H9 (cell line): Measurements from ENCODE around the gene KANSL1. TPM values are rescaled to one million over a fixed set of nuclear protein-coding genes. Genes with fewer than 3 reads are reported as not detected.

Source experiments
- DNase-seq: peaks from one replicate; pipeline ENCODE4 v3.0.0-alpha.2; 2017
- H2AFZ ChIP-seq: one replicate; pipeline ENCODE4 v1.6.1; 2013; ENCODE audit warnings: mild to moderate bottlenecking, low read length, control low read depth, moderate library complexity
- H2AK5ac ChIP-seq: 2 replicates; pipeline ENCODE4 v1.6.1; 2013; ENCODE audit warnings: low read length, control low read depth, mixed read lengths; ENCODE audit not compliant: insufficient read length
- H2BK120ac ChIP-seq: one replicate; pipeline ENCODE4 v1.6.1; 2013; ENCODE audit warnings: low read depth, mild to moderate bottlenecking, low read length, control low read depth, inconsistent platforms; ENCODE audit not compliant: poor library complexity, severe bottlenecking
- H2BK12ac ChIP-seq: 2 replicates; pipeline ENCODE4 v1.6.1; 2013; ENCODE audit warnings: low read length, control low read depth, mixed read lengths, low read depth; ENCODE audit not compliant: insufficient read length
- H2BK15ac ChIP-seq: 2 replicates; pipeline ENCODE4 v1.6.1; 2013; ENCODE audit warnings: low read depth, low read length, control low read depth
- H2BK20ac ChIP-seq: one replicate; pipeline ENCODE4 v1.6.1; 2013; ENCODE audit warnings: low read depth, mild to moderate bottlenecking, low read length, control low read depth, inconsistent platforms; ENCODE audit not compliant: poor library complexity, severe bottlenecking
- H2BK5ac ChIP-seq: 2 replicates; pipeline ENCODE4 v1.6.1; 2013; ENCODE audit warnings: low read length, control low read depth, mixed read lengths; ENCODE audit not compliant: insufficient read length
- H3K14ac ChIP-seq: 2 replicates; pipeline ENCODE4 v1.6.1; 2013; ENCODE audit warnings: low read length, control low read depth; ENCODE audit not compliant: insufficient read depth
- H3K18ac ChIP-seq: 2 replicates; pipeline ENCODE4 v1.6.1; 2013; ENCODE audit warnings: low read depth, mild to moderate bottlenecking, mixed read lengths, low read length, control low read depth; ENCODE audit not compliant: insufficient read length
- H3K23ac ChIP-seq: 2 replicates; pipeline ENCODE4 v1.6.1; 2013; ENCODE audit warnings: low read length, control low read depth, mixed read lengths, low read depth; ENCODE audit not compliant: insufficient read length
- H3K23me2 ChIP-seq: 2 replicates; pipeline ENCODE4 v1.6.1; 2013; ENCODE audit warnings: low read depth, mild to moderate bottlenecking, mixed read lengths, low read length, control low read depth; ENCODE audit not compliant: insufficient read length, poor library complexity, severe bottlenecking
- H3K27ac ChIP-seq: 2 replicates; pipeline ENCODE4 v1.5.1; 2013; ENCODE audit warnings: low read length, control low read depth, mixed read lengths, low read depth; ENCODE audit not compliant: insufficient read length
- H3K27me3 ChIP-seq: 2 replicates; pipeline ENCODE4 v1.6.1; 2013; ENCODE audit warnings: low read length, control low read depth, inconsistent platforms; ENCODE audit not compliant: insufficient read depth
- H3K4ac ChIP-seq: 2 replicates; pipeline ENCODE4 v1.6.1; 2013; ENCODE audit warnings: low read depth, mild to moderate bottlenecking, control low read depth, inconsistent platforms, low read length, moderate library complexity
- H3K4me1 ChIP-seq: 2 replicates; pipeline ENCODE4 v1.6.1; 2013; ENCODE audit warnings: low read length, control low read depth, inconsistent platforms; ENCODE audit not compliant: insufficient read depth
- H3K4me2 ChIP-seq: 2 replicates; pipeline ENCODE4 v1.6.1; 2013; ENCODE audit warnings: low read length, control low read depth, mixed read lengths; ENCODE audit not compliant: insufficient read length, insufficient read depth
- H3K56ac ChIP-seq: 2 replicates; pipeline ENCODE4 v1.6.1; 2013; ENCODE audit warnings: low read depth, mild to moderate bottlenecking, mixed read lengths, low read length, control low read depth; ENCODE audit not compliant: insufficient read length
- H3K79me1 ChIP-seq: 2 replicates; pipeline ENCODE4 v1.6.1; 2013; ENCODE audit warnings: low read depth, mild to moderate bottlenecking, moderate library complexity, low read length, control low read depth, inconsistent platforms; ENCODE audit not compliant: insufficient read depth, poor library complexity, severe bottlenecking
- H3K79me2 ChIP-seq: 2 replicates; pipeline ENCODE4 v1.6.1; 2013; ENCODE audit warnings: low read length, control low read depth, inconsistent platforms; ENCODE audit not compliant: insufficient read depth
- H3K9ac ChIP-seq: 2 replicates; pipeline ENCODE4 v1.6.1; 2013; ENCODE audit warnings: low read length, control low read depth, mixed read lengths; ENCODE audit not compliant: insufficient read length; ENCODE audit errors: extremely low read depth
- H3K9me3 ChIP-seq: one replicate; pipeline ENCODE4 v1.6.1; 2013; ENCODE audit warnings: low read depth, low read length, inconsistent platforms; ENCODE audit not compliant: control insufficient read depth
- H3T11ph ChIP-seq: one replicate; pipeline ENCODE4 v1.6.1; 2013; ENCODE audit warnings: mild to moderate bottlenecking, low read length, control low read depth, inconsistent platforms
- H4K20me1 ChIP-seq: one replicate; pipeline ENCODE4 v1.6.1; 2013; ENCODE audit not compliant: control insufficient read depth, insufficient read length, insufficient read depth
- H4K5ac ChIP-seq: 2 replicates; pipeline ENCODE4 v1.6.1; 2013; ENCODE audit warnings: low read depth, mild to moderate bottlenecking, mixed read lengths, low read length, control low read depth; ENCODE audit not compliant: insufficient read length
- H4K8ac ChIP-seq: replicated peaks from 2 replicates; pipeline ENCODE4 v1.6.1; 2013; ENCODE audit warnings: low read length, control low read depth, mixed read lengths, low read depth; ENCODE audit not compliant: insufficient read length
- H4K91ac ChIP-seq: 2 replicates; pipeline ENCODE4 v1.6.1; 2013; ENCODE audit warnings: low read depth, mild to moderate bottlenecking, moderate library complexity, mixed read lengths, low read length, control low read depth; ENCODE audit not compliant: insufficient read length
- H3K27ac Mint-ChIP-seq, 3 experiments: 2 replicates in 2 of 3; 3 replicates in 1 of 3; pipeline ENCODE4 v1.8.0; 2020 to 2021; ENCODE audit warnings: mixed read lengths in 3 of 3, mild to moderate bottlenecking in 1 of 3, moderate library complexity in 1 of 3
- H3K27me3 Mint-ChIP-seq: 2 replicates; pipeline ENCODE4 v1.8.0; 2021; ENCODE audit warnings: low read depth, mild to moderate bottlenecking, moderate library complexity, mixed read lengths
- H3K36me3 Mint-ChIP-seq, 3 experiments: 2 replicates in 2 of 3; 3 replicates in 1 of 3; pipeline ENCODE4 v1.8.0; 2020 to 2021; ENCODE audit warnings: low read depth in 3 of 3, mixed read lengths in 3 of 3; ENCODE audit not compliant: insufficient read depth in 1 of 3
- H3K4me1 Mint-ChIP-seq, 2 experiments: 2 replicates each; pipeline ENCODE4 v1.8.0; 2020; ENCODE audit warnings: mixed read lengths in 2 of 2
- H3K4me3 Mint-ChIP-seq, 2 experiments: 2 replicates in 1 of 2; 3 replicates in 1 of 2; pipeline ENCODE4 v1.8.0; 2020 to 2021; ENCODE audit warnings: mild to moderate bottlenecking in 2 of 2, mixed read lengths in 2 of 2, moderate library complexity in 1 of 2
- H3K9me3 Mint-ChIP-seq, 2 experiments: 2 replicates in 1 of 2; 3 replicates in 1 of 2; pipeline ENCODE4 v1.8.0; 2020; ENCODE audit warnings: mild to moderate bottlenecking in 2 of 2, mixed read lengths in 2 of 2, moderate library complexity in 1 of 2
- WGBS: extraction: QIAGEN DNeasy Blood & Tissue Kit; methylation state at CpG from one replicate; pipeline ENCODE4 v1.1.7; 2013; ENCODE audit warnings: missing lambda C conversion rate, low lambda C conversion rate, mixed read lengths; ENCODE audit not compliant: insufficient read length; ENCODE audit errors: extremely low coverage; 5-methylcytosine and 5-hydroxymethylcytosine counted together
- total RNA-seq: library from RNA; stranded (reverse); gene quantifications from 2 replicates; pipeline ENCODE4 v1.2.1, GENCODE V29; 2021
- TF ChIP-seq, protein P1 (sequence below): fragments of 200-600 bp; sonication (generic); conservative IDR thresholded peaks from 3 replicates; pipeline ENCODE4 v1.8.0; 2021; ENCODE audit warnings: antibody characterized with exemption, mild to moderate bottlenecking

The KANSL1 gene
- total RNA-seq, 1 experiment from 2014 or later, result 114 TPM

DNA sequence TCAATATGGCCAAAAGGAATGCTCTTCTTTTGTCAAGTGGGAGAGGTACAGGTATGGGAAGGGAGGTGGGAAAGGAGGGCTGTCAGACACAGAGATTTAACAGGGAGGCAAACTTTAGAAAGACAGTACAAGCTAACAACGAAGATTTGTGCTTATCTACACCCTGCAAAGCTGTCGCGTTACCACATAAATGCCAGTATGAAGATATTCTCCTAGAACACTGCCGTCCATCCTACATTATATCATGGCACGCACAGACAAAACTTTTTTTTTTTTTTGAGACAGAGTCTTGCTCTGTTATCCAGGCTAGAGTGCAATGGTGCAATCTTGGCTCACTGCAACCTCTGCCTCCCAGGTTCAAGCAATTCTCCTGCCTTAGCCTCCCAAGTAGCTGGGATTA, 143.6 kb downstream of the KANSL1 start:
- Histone ChIP-seq H2AK5ac (no peak overlapping the region), H4K8ac (no peak overlapping the region), H3K79me1 (peaks cover 3% of the 10 kb centered on the region), H2BK120ac (no peak overlapping the region), H2BK5ac (no peak overlapping the region), H3K79me2 (no peaks in the 10 kb centered on the region), H2BK15ac (no peak overlapping the region), H2BK20ac (no peak overlapping the region), H2AFZ (no peak overlapping the region), H3K56ac (no peak overlapping the region), H3K9me3 (no peaks in the 10 kb centered on the region), H3K27ac (no peak overlapping the region), H3K18ac (no peak overlapping the region), H4K91ac (no peak overlapping the region), H2BK12ac (no peak overlapping the region), H3K4ac (no peak overlapping the region), H4K5ac (no peak overlapping the region), H3K27me3 (no peaks in the 10 kb centered on the region), H3T11ph (no peak overlapping the region), H3K4me2 (no peak overlapping the region), H3K23ac (no peak overlapping the region), H3K4me1 (no peaks in the 10 kb centered on the region), H3K14ac (no peak overlapping the region), H3K23me2 (no peaks in the 10 kb centered on the region), H4K20me1 (no peaks in the 10 kb centered on the region), H3K9ac (no peak overlapping the region)
- Mint-ChIP-seq H3K27ac (peak overlapping the region in 1 of 3 experiments; percentile 16; a peak in 3 of 7 replicates), H3K4me1 (peaks cover 5 to 11% of the 10 kb centered on the region in 2 experiments), H3K27me3 (no peaks in the 10 kb centered on the region; the same call in 1 of the 2 replicates), H3K36me3 (peaks cover 36 to 78% (median 76%) of the 10 kb centered on the region in 3 experiments; a peak in 6 of 7 replicates), H3K9me3 (no peaks in the 10 kb centered on the region), H3K4me3 (no peak overlapping the region)
- TF ChIP-seq, protein P1, sequence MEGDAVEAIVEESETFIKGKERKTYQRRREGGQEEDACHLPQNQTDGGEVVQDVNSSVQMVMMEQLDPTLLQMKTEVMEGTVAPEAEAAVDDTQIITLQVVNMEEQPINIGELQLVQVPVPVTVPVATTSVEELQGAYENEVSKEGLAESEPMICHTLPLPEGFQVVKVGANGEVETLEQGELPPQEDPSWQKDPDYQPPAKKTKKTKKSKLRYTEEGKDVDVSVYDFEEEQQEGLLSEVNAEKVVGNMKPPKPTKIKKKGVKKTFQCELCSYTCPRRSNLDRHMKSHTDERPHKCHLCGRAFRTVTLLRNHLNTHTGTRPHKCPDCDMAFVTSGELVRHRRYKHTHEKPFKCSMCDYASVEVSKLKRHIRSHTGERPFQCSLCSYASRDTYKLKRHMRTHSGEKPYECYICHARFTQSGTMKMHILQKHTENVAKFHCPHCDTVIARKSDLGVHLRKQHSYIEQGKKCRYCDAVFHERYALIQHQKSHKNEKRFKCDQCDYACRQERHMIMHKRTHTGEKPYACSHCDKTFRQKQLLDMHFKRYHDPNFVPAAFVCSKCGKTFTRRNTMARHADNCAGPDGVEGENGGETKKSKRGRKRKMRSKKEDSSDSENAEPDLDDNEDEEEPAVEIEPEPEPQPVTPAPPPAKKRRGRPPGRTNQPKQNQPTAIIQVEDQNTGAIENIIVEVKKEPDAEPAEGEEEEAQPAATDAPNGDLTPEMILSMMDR, result no peak
- DNase-seq, result no peak
- WGBS, result no CpG with 5 or more reads among the region's 5 CpGs
